ENCODE data around the gene D2HGDH. TPM values are rescaled to one million over a fixed set of nuclear protein-coding genes. Genes with fewer than 3 reads are reported as not detected.

Gene D2HGDH
- total and polyA plus RNA-seq, 9 of the 15 experiments (the other 6 are each of a cell fraction or from before 2014, with no cell fraction given): 0.39 to 30.8 (median 10.3) TPM

DNA sequence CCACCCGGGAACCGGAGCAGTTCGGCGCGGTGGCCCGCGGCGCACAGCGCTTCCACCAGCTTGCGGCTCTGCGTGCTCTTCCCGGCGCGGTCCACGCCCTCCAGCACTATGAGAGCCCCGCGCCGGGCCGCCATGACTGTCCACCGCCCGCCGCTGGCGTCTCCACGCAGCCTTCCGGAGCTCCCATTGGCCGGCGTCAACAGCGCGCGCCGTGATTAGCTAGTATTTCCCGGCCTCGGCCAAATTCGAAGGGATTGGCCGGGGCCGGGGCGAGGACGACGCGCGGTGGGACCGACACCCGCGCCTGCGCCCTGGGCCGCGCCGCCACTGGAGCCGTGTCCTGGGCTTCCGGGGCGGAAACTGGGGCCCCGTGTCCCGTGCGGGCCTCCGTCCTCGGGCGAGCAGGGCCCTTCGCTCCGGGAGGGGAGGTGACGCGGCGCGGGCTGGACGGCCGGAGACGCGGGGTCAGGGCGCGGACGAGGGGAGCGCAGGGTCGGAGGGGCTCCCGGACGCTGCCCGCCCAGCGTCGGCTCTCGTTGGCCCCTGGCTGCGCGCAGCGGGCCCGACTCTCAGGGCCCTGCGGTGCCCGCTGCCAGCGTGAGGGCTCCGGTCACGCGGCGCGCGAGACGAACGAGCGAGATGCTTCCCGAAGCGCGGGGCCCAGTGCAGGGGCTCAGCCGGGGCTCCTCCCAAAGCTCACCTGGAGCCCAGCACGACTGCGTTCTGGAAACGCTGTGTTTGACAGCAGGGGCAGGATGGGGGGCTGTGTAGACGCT lies 47.6 kb upstream of the D2HGDH start, which contains the start of gene DTYMK (continued):
- TF ChIP-seq, protein P1, sequence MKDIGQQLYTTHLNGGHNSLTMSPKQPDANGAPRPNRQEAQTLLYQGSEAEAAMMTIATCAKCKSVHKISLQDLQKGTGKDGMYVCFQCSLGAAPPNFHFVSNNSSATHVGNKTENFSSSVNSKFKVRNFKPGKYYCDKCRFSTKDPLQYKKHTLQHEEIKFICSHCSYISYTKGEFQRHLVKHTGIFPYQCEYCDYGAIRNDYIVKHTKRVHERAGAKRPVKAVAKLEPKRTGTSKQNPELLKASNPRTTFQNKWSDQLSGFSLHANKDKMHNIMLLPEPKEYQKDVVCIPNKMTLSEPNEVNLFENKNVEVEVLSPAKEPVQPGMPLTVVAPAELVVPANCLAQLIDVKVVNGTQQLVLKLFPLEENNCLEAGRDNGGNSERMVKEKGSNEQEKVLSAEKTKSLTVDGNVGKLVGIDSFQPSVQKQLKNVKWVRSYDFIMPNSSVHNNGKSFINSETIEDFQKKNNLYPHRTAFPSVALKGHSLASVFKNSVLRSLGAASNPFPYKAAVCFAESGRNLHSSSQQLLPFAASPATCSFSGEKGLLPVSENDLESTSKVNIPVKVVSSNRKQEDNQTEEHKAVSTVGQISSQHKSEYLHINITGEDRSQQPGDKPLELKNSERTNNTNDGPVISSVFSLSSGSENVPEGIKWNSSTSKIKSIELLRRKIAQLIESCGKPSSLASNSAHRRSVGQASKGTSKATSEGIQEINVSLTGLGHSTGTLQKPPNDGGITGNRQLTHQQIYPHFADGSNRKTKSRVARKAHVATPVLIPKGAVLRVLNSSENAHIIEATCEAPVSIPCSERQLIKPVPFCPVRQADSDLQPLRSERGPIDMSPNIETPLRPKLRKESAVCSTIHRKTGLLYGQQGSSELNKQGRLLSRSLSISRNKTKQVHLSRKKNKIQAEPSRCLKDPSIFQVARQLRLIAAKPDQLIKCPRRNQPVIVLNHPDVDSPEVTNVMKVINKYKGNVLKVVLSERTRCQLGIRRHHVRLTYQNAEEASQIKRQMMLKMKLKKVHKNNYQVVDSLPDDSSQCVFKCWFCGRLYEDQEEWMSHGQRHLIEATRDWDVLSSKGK (CRISPR knock-in tag; IDR thresholded peaks at IDR 0.05): no peak
- TF ChIP-seq, protein P2, sequence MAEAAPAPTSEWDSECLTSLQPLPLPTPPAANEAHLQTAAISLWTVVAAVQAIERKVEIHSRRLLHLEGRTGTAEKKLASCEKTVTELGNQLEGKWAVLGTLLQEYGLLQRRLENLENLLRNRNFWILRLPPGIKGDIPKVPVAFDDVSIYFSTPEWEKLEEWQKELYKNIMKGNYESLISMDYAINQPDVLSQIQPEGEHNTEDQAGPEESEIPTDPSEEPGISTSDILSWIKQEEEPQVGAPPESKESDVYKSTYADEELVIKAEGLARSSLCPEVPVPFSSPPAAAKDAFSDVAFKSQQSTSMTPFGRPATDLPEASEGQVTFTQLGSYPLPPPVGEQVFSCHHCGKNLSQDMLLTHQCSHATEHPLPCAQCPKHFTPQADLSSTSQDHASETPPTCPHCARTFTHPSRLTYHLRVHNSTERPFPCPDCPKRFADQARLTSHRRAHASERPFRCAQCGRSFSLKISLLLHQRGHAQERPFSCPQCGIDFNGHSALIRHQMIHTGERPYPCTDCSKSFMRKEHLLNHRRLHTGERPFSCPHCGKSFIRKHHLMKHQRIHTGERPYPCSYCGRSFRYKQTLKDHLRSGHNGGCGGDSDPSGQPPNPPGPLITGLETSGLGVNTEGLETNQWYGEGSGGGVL (CRISPR knock-in tag; IDR thresholded peaks at IDR 0.05): no peak
- TF ChIP-seq, protein P3, sequence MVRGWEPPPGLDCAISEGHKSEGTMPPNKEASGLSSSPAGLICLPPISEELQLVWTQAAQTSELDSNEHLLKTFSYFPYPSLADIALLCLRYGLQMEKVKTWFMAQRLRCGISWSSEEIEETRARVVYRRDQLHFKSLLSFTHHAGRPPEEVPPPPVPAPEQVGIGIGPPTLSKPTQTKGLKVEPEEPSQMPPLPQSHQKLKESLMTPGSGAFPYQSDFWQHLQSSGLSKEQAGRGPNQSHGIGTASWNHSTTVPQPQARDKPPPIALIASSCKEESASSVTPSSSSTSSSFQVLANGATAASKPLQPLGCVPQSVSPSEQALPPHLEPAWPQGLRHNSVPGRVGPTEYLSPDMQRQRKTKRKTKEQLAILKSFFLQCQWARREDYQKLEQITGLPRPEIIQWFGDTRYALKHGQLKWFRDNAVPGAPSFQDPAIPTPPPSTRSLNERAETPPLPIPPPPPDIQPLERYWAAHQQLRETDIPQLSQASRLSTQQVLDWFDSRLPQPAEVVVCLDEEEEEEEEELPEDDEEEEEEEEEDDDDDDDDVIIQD (CRISPR knock-in tag; IDR thresholded peaks at IDR 0.05): no peak
- TF ChIP-seq, protein P4, sequence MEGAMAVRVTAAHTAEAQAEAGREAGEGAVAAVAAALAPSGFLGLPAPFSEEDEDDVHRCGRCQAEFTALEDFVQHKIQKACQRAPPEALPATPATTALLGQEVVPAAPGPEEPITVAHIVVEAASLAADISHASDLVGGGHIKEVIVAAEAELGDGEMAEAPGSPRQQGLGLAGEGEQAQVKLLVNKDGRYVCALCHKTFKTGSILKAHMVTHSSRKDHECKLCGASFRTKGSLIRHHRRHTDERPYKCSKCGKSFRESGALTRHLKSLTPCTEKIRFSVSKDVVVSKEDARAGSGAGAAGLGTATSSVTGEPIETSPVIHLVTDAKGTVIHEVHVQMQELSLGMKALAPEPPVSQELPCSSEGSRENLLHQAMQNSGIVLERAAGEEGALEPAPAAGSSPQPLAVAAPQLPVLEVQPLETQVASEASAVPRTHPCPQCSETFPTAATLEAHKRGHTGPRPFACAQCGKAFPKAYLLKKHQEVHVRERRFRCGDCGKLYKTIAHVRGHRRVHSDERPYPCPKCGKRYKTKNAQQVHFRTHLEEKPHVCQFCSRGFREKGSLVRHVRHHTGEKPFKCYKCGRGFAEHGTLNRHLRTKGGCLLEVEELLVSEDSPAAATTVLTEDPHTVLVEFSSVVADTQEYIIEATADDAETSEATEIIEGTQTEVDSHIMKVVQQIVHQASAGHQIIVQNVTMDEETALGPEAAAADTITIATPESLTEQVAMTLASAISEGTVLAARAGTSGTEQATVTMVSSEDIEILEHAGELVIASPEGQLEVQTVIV (CRISPR knock-in tag; IDR thresholded peaks at IDR 0.05; ENCODE audit: borderline replicate concordance): no peak
- TF ChIP-seq ZBTB17 (CRISPR knock-in tag; IDR thresholded peaks at IDR 0.05): no peak
- TF ChIP-seq ZNF12 (CRISPR knock-in tag; IDR thresholded peaks at IDR 0.05): no peak
- TF ChIP-seq CCNT2 (IDR thresholded peaks at IDR 0.05; ENCODE audit: borderline replicate concordance, extremely low read depth, insufficient read length, low read depth, low read length): peak; percentile 81
- TF ChIP-seq CCAR2 (IDR thresholded peaks at IDR 0.05; ENCODE audit: low read depth, low read length): no peak
- peak; percentile 68; the same call in 1 of the 2 replicates for TF ChIP-seq CTBP1 (IDR thresholded peaks at IDR 0.05; ENCODE audit: borderline replicate concordance)
- TF ChIP-seq RB1 (IDR thresholded peaks at IDR 0.05; ENCODE audit: low read depth): peak; percentile 49
- no peak for TF ChIP-seq RBM14 (IDR thresholded peaks at IDR 0.05; ENCODE audit: borderline replicate concordance, insufficient read depth, low read depth, low read length)
- no peak for TF ChIP-seq PHB2 (IDR thresholded peaks at IDR 0.05; ENCODE audit: low read depth)
- TF ChIP-seq ZNF780A (CRISPR knock-in tag; IDR thresholded peaks at IDR 0.05): no peak
- peak; percentile 88 for TF ChIP-seq GABPA (tag; conservative IDR thresholded peaks at IDR 0.05; ENCODE audit: low read depth)
- TF ChIP-seq MAZ (CRISPR knock-in tag; conservative IDR thresholded peaks at IDR 0.05 in 1 of 2, IDR thresholded peaks at IDR 0.05 in 1 of 2): peak; percentile 57 to 68; a peak in 2 of 4 replicates
- no peak for TF ChIP-seq MED1 (CRISPR knock-in tag; IDR thresholded peaks at IDR 0.05; ENCODE audit: borderline replicate concordance)
- TF ChIP-seq ZNF507 (tag; conservative IDR thresholded peaks at IDR 0.05): no peak
- no peak for TF ChIP-seq LCOR (CRISPR knock-in tag; IDR thresholded peaks at IDR 0.05)
